CD14-positive monocyte (primary cell): Measurements from ENCODE around the gene MAP6. TPM values are rescaled to one million over a fixed set of nuclear protein-coding genes. Genes with fewer than 3 reads are reported as not detected.

ENCODE experiments used
- DNase-seq, 3 donors: peaks; one replicate each; pipeline ENCODE4 v3.0.0-alpha.2; 2011 to 2022
- H2AFZ ChIP-seq: 2 replicates; pipeline ENCODE4 v1.6.0; 2012; ENCODE audit warnings: mild to moderate bottlenecking, low read depth, low read length, inconsistent platforms; ENCODE audit not compliant: insufficient read depth, poor library complexity, severe bottlenecking
- H3K27ac ChIP-seq, 2 donors: 1 replicate in 1 of 2; 2 replicates in 1 of 2; pipeline ENCODE4 v1.5.1; 2012 to 2013; ENCODE audit warnings: low read length in 2 of 2, control low read depth in 1 of 2, inconsistent platforms in 1 of 2, low read depth in 1 of 2, mild to moderate bottlenecking in 1 of 2
- H3K27me3 ChIP-seq, 2 donors: one replicate each; pipeline versions ENCODE4 v1.6.0 to v1.6.1; 2011 to 2013; ENCODE audit warnings: low read length in 2 of 2; ENCODE audit not compliant: control insufficient read depth in 2 of 2, insufficient read depth in 2 of 2
- H3K36me3 ChIP-seq, 2 donors: replicated peaks in 1 of 2; 1 replicate in 1 of 2; 2 replicates in 1 of 2; pipeline versions ENCODE4 v1.5.1 to v1.6.1; 2012 to 2013; ENCODE audit warnings: low read length in 2 of 2, control low read depth in 1 of 2, inconsistent platforms in 1 of 2, mild to moderate bottlenecking in 1 of 2; ENCODE audit not compliant: insufficient read depth in 2 of 2, control insufficient read depth in 1 of 2
- H3K4me1 ChIP-seq, 2 donors: 1 replicate in 1 of 2; 2 replicates in 1 of 2; pipeline versions ENCODE4 v1.5.1 to v1.6.1; 2012 to 2013; ENCODE audit warnings: low read length in 2 of 2, control low read depth in 1 of 2, inconsistent platforms in 1 of 2, mild to moderate bottlenecking in 1 of 2, moderate library complexity in 1 of 2; ENCODE audit not compliant: insufficient read depth in 2 of 2, control insufficient read depth in 1 of 2
- H3K4me2 ChIP-seq: replicated peaks from 2 replicates; pipeline ENCODE3; 2012; ENCODE audit warnings: low read length, moderate library complexity, mild to moderate bottlenecking; ENCODE audit not compliant: poor library complexity, severe bottlenecking; ENCODE audit errors: extremely low read depth
- H3K4me3 ChIP-seq, 3 experiments: fragments of 200-600 bp in 1 of 3; sonication (generic) in 1 of 3; replicated peaks in 1 of 3; 1 replicate in 2 of 3; 2 replicates in 1 of 3; pipeline ENCODE4 v1.5.1; 2011 to 2013; ENCODE audit warnings: low read length in 3 of 3, mild to moderate bottlenecking in 3 of 3, control low read depth in 2 of 3, low read depth in 2 of 3, inconsistent platforms in 1 of 3, moderate library complexity in 1 of 3
- H3K79me2 ChIP-seq: 2 replicates; pipeline ENCODE4 v1.6.0; 2012; ENCODE audit warnings: mild to moderate bottlenecking, control low read depth, inconsistent platforms, low read length, moderate library complexity; ENCODE audit not compliant: insufficient read depth
- H3K9ac ChIP-seq: 2 replicates; pipeline ENCODE4 v1.6.0; 2017; ENCODE audit warnings: low read length, mild to moderate bottlenecking; ENCODE audit not compliant: insufficient read depth, poor library complexity, severe bottlenecking
- H3K9me3 ChIP-seq, 2 donors: replicated peaks in 1 of 2; 1 replicate in 1 of 2; 2 replicates in 1 of 2; pipeline versions ENCODE4 v1.5.1 to v1.6.1; 2012 to 2013; ENCODE audit warnings: low read length in 2 of 2, control low read depth in 1 of 2; ENCODE audit not compliant: control insufficient read depth in 1 of 2, insufficient read depth in 1 of 2
- H4K20me1 ChIP-seq: 2 replicates; pipeline ENCODE4 v1.6.0; 2012; ENCODE audit warnings: mild to moderate bottlenecking, low read length, control low read depth, moderate library complexity; ENCODE audit not compliant: insufficient read depth
- H3K27ac Mint-ChIP-seq, 7 donors: one replicate each; pipeline ENCODE4 v1.8.0; 2020; ENCODE audit warnings: mild to moderate bottlenecking in 7 of 7, mixed read lengths in 7 of 7, moderate library complexity in 6 of 7, inconsistent platforms in 2 of 7
- H3K27me3 Mint-ChIP-seq, 3 donors: one replicate each; pipeline ENCODE4 v1.8.0; 2021 to 2022; ENCODE audit warnings: low read depth in 3 of 3, mild to moderate bottlenecking in 3 of 3, mixed read lengths in 3 of 3, moderate library complexity in 3 of 3, inconsistent platforms in 1 of 3
- H3K36me3 Mint-ChIP-seq, 2 donors: one replicate each; pipeline ENCODE4 v1.8.0; 2020; ENCODE audit warnings: mixed read lengths in 2 of 2, inconsistent platforms in 1 of 2, mild to moderate bottlenecking in 1 of 2
- H3K4me1 Mint-ChIP-seq: one replicate; pipeline ENCODE4 v1.8.0; 2020; ENCODE audit warnings: mild to moderate bottlenecking, mixed read lengths
- H3K4me3 Mint-ChIP-seq, 2 donors: one replicate each; pipeline ENCODE4 v1.8.0; 2020; ENCODE audit warnings: mild to moderate bottlenecking in 2 of 2, mixed read lengths in 2 of 2, moderate library complexity in 1 of 2
- H3K9me3 Mint-ChIP-seq, 7 donors: one replicate each; pipeline ENCODE4 v1.8.0; 2020 to 2022; ENCODE audit warnings: mixed read lengths in 7 of 7, mild to moderate bottlenecking in 6 of 7, moderate library complexity in 6 of 7, inconsistent platforms in 2 of 7
- WGBS: methylation state at CpG from one replicate; pipeline ENCODE4 v1.1.5; 2013; ENCODE audit warnings: missing lambda C conversion rate; ENCODE audit not compliant: insufficient coverage; 5-methylcytosine and 5-hydroxymethylcytosine counted together
- intact Hi-C, 2 donors: fragments of 100-400 bp; cut with micrococcal nuclease; formaldehyde crosslinking; loops; one replicate each; pipeline versions ENCODE4 v1.15.0 to v1.15.1; 2023
- polyA plus RNA-seq, 3 donors: library from polyadenylated mRNA; depleted of rRNA in 1 of 3; unstranded in 2 of 3; stranded (reverse) in 1 of 3; fragments of 300-500 nt in 2 of 3; fragments of >200 nt in 1 of 3; fragmentation: Illumina TruSeq in 2 of 3; gene quantifications; 1 replicate in 2 of 3; 2 replicates in 1 of 3; pipeline ENCODE4 v1.2.3, GENCODE V29; 2012 to 2021
- TF ChIP-seq, protein P1 (sequence below): fragments of 200-600 bp; IDR thresholded peaks from one replicate; pipeline ENCODE4 v1.8.0; 2022; ENCODE audit warnings: antibody characterized with exemption, mild to moderate bottlenecking

The MAP6 gene
- polyA plus RNA-seq, 3 donors: not detected

DNA sequence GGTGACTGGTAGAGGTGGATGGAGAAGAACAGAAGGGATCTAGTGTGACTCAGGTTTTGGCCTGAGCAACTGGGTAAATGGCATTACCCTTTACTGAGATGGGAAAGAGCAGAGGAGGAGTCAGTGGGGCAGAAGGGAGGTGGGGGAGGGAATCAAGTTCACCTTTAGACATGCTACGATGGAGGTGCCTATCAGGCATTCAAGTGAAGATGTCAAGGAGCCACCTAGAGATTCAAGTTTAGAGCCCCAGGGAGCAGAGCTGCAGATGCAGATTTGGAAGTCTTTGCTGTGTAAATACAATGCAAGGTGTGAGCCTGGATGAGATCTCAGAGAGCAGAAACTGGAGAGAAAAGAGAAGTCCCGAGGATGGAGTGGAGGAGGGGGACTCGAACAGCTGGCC is 47.8 kb upstream of the MAP6 start:
- no peak overlapping the region for H3K27ac Mint-ChIP-seq
- H3K36me3 Mint-ChIP-seq: no peaks in the 10 kb centered on the region
- Histone ChIP-seq H3K4me3 (no peak overlapping the region), H3K9ac (no peak overlapping the region), H3K27ac (no peak overlapping the region), H3K27me3 (no peaks in the 10 kb centered on the region), H3K36me3 (no peaks in the 10 kb centered on the region), H4K20me1 (no peaks in the 10 kb centered on the region), H3K79me2 (no peaks in the 10 kb centered on the region), H3K4me1 (no peaks in the 10 kb centered on the region), H3K9me3 (no peaks in the 10 kb centered on the region), H2AFZ (no peak overlapping the region), H3K4me2 (no peak overlapping the region)
- H3K4me3 Mint-ChIP-seq: no peak overlapping the region
- peaks cover 4 to 7% (median 4%) of the 10 kb centered on the region in 3 donors for H3K27me3 Mint-ChIP-seq
- no peak for DNase-seq
- WGBS: 90% methylated on average over 3 of the region's 3 CpGs
- TF ChIP-seq, protein P1, sequence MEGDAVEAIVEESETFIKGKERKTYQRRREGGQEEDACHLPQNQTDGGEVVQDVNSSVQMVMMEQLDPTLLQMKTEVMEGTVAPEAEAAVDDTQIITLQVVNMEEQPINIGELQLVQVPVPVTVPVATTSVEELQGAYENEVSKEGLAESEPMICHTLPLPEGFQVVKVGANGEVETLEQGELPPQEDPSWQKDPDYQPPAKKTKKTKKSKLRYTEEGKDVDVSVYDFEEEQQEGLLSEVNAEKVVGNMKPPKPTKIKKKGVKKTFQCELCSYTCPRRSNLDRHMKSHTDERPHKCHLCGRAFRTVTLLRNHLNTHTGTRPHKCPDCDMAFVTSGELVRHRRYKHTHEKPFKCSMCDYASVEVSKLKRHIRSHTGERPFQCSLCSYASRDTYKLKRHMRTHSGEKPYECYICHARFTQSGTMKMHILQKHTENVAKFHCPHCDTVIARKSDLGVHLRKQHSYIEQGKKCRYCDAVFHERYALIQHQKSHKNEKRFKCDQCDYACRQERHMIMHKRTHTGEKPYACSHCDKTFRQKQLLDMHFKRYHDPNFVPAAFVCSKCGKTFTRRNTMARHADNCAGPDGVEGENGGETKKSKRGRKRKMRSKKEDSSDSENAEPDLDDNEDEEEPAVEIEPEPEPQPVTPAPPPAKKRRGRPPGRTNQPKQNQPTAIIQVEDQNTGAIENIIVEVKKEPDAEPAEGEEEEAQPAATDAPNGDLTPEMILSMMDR: no peak
- peaks cover 1% of the 10 kb centered on the region for H3K4me1 Mint-ChIP-seq
- no peaks in the 10 kb centered on the region for H3K9me3 Mint-ChIP-seq
- intact Hi-C loops: no loop called here

DNA sequence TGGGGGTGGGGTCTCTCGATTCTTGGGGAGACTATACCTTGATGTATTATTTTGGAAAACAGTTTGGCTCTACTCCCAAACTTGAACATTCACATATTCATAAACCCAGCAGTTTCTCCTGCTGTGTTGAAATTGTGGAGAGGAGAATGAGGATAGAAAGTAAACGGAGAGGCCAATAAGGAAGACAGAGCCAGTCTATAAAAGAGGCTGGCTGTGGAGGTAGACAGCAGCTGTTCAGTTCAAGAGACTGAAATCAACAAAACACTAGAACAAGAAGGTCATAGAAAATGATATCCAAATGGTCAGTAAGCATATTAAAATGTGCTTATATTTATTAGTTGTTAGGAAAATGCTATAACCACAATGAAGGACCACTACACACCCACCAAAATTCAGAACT is 46.9 kb upstream of the MAP6 start:
- H3K9ac ChIP-seq: no peak overlapping the region
- H3K36me3 ChIP-seq: no peaks in the 10 kb centered on the region
- no peak overlapping the region for H3K4me2 ChIP-seq
- TF ChIP-seq, protein P1: no peak
- no peaks in the 10 kb centered on the region for H3K27me3 ChIP-seq
- H3K4me3 Mint-ChIP-seq: no peak overlapping the region
- H3K4me3 ChIP-seq: no peak overlapping the region
- H3K9me3 Mint-ChIP-seq: no peaks in the 10 kb centered on the region
- H2AFZ ChIP-seq: no peak overlapping the region
- no peaks in the 10 kb centered on the region for H3K36me3 Mint-ChIP-seq
- H3K9me3 ChIP-seq: no peaks in the 10 kb centered on the region
- no peaks in the 10 kb centered on the region for H3K79me2 ChIP-seq
- H3K27ac ChIP-seq: no peak overlapping the region
- H3K27ac Mint-ChIP-seq: no peak overlapping the region
- WGBS: no CpG with 5 or more reads among the region's 2 CpGs
- intact Hi-C loops: no loop called here
- H3K27me3 Mint-ChIP-seq: peaks cover 4 to 7% (median 4%) of the 10 kb centered on the region in 3 donors
- DNase-seq: no peak
- H3K4me1 ChIP-seq: no peaks in the 10 kb centered on the region
- peaks cover 1% of the 10 kb centered on the region for H3K4me1 Mint-ChIP-seq
- H4K20me1 ChIP-seq: no peaks in the 10 kb centered on the region
